HG03442 (cell line): ENCODE data around the gene ECSCR.
"Not testable (repeated sequence)": the region's sequence is repeated elsewhere in the genome, so short reads cannot be mapped to it uniquely, and the experiment has no call there.

ENCODE experiments used
- ATAC-seq: cut with Tn5 transposase; IDR thresholded peaks from one replicate; pipeline ENCODE4 v1.9.1; 2021; ENCODE audit warnings: mild to moderate bottlenecking, moderate library complexity; ENCODE audit not compliant: unreplicated experiment

The ECSCR gene

GRCh38 chr5:139446956-139447779, 15.4 kb downstream of the ECSCR start:
- ATAC-seq: peak; percentile 48

GRCh38 chr5:139445325-139446170, 17.0 kb downstream of the ECSCR start:
- ATAC-seq: no peak

GRCh38 chr5:139443831-139444453, 18.6 kb downstream of the ECSCR start:
- ATAC-seq: no peak

- ATAC-seq: not testable (repeated sequence)
Measured at GRCh38 chr5:139440416-139440815, 22.1 kb downstream of the ECSCR start.

GRCh38 chr5:139439013-139439903, 23.3 kb downstream of the ECSCR start, which contains the start of gene DNAJC18:
TSS of gene DNAJC18 (minus strand) at chr5:139439525. CDS start at chr5:139439445, 80 bp downstream.
- peak; percentile 86 for ATAC-seq

- no peak for ATAC-seq
Measured at GRCh38 chr5:139438707-139439012, 23.9 kb downstream of the ECSCR start.

GRCh38 chr5:139435676-139436075, 26.9 kb downstream of the ECSCR start:
- ATAC-seq: no peak

GRCh38 chr5:139431706-139432105, 30.8 kb downstream of the ECSCR start:
- ATAC-seq: no peak

- no peak for ATAC-seq
Measured at GRCh38 chr5:139430015-139430414, 32.5 kb downstream of the ECSCR start.

- no peak for ATAC-seq
Measured at GRCh38 chr5:139426203-139426885, 36.2 kb downstream of the ECSCR start.

- ATAC-seq: no peak
Measured at GRCh38 chr5:139425497-139425896, 37.0 kb downstream of the ECSCR start.

GRCh38 chr5:139422307-139422893, 40.1 kb downstream of the ECSCR start:
- ATAC-seq: peak; percentile 52

GRCh38 chr5:139419226-139420192, 43.0 kb downstream of the ECSCR start:
- no peak for ATAC-seq

- no peak for ATAC-seq
Measured at GRCh38 chr5:139418793-139419192, 43.8 kb downstream of the ECSCR start.

GRCh38 chr5:139417214-139417613, 45.3 kb downstream of the ECSCR start:
- ATAC-seq: no peak

GRCh38 chr5:139416651-139417050, 45.9 kb downstream of the ECSCR start:
- ATAC-seq: no peak

GRCh38 chr5:139415869-139416268, 46.7 kb downstream of the ECSCR start:
- ATAC-seq: no peak

- no peak for ATAC-seq
Measured at GRCh38 chr5:139415221-139415861, 47.2 kb downstream of the ECSCR start.
